Hippocampal formation (tissue), 2 donors: ENCODE results near the gene TTC1.
"Not testable (repeated sequence)": the region's sequence is repeated elsewhere in the genome, so short reads cannot be mapped to it uniquely, and the experiment has no call there.

Experiments used
- DNase-seq, 2 donors: peaks; one replicate each; lab custom pipeline; 2025; lab: John Stamatoyannopoulos, UW

TTC1 gene, protein sequence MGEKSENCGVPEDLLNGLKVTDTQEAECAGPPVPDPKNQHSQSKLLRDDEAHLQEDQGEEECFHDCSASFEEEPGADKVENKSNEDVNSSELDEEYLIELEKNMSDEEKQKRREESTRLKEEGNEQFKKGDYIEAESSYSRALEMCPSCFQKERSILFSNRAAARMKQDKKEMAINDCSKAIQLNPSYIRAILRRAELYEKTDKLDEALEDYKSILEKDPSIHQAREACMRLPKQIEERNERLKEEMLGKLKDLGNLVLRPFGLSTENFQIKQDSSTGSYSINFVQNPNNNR

DNA sequence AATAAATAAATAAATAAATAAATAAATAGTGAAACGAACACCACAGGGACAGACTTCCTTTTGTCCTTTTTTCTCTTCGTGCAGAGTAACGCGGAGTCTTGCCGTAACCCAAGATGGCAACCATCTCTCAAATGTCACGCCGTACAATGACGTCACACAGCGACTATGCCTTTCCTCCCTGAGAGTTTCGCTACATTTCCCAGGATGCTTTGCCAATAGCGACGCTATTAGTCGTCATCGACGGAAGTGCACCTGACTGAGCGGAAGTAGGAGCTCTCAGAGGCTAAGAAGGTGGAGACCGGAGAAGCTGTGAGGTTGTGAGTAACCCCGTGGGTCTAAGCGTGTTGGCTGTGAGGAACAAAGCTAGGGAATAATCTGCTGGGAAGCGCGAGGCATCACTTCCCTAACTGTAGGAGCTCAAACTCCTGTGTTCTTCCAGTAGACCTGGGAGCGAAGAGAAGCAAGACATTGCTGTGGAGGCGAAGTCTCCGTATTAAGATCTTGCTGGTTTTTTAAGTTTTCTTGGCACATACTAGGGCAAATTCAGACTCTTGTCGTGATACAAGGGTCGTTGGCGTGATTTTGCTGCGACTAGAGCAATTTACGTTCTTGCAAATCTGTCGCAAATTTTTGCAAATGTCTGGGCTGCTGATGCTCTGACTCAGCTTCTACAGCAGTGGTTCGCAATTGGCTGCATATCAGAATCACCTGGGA is at the start of gene TTC1:
TTC1 (plus strand) TSS at position 263 of the 714 bp plus-strand sequence. CDS start 1,390 bp downstream, outside the sequence.
- DNase-seq: peak; percentile 95 to 99

DNA sequence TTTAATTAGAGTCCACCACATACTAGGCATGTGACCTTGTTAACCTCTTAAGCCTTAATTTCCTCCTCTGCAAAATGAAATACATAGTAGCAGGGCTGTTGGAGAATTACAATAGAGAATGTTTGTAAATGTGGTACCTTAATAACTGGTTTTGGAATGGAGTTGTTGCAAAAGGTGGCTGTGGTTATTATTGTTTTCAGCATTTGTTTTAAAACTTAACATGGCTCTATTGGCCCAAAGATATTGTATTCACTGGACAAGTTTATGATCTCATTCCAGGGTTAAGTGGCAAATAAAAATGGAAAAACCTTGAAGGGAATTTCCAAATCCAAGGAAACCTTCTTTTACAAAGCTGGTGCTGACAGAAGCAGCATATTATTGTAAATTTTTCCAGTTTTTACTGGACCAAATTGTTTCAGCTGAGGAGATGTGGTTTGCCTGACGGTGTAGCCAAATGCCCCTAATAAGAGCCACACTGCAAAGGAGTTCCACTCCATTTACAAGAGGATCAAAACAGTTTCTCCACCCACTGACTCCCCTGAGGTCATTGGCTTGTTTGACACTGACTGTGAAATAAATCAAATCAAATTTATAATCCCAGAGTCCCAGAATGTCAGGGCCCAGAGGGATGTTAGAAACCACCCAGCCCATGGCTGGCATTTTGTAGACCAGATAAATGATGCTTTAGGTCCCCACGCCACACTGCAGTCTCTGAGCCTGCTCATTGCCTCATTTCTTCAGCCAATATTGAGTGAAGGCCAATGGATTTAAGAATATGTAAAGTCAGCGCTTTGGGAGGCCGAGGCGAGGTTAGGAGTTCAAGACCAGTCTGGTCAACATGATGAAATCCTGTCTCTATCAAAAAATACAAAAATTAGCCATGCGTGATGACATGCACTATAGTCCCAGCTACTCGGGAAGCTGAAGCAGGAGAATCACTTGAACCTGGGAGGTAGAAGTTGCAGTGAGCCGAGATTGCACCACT is 47.5 kb upstream of the TTC1 start:
- no peak for DNase-seq

DNA sequence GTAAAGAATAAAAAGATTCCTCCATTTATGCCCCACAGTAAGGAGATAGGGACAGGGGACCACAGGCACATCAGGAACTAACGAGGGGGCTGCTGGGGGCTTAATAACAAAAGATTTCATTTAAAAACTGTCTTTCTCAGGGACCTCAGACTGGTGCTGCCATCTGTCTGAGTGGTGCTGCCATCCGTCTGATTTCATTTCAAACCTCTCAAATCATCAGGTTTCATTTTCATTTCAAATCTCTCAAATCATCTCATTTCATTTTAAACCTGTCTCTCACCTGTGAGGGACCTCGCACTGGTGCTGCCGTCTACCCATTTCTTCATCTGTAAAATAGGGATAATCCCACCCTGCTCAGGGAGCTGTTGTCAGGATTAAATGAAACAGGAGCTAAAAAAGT is 46.7 kb upstream of the TTC1 start:
- no peak for DNase-seq

DNA sequence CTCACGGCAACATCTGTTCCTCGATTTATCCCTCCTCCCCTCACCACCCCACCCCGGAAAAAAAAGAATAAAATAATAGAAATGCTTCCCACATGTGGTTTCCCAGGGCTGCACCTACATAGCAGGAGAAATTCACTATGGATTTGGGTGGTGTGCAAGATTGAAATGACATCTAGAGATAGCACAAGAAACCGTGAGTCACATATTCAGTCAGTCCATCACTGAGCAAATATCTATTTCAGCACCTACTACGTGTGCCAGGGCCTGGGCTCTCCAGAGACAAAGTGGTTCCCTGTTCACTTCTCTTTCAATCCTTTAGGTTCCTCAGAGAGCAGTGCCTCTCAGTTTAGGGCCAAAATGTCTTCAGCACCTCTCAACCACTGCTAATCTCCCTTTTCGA is 45.0 kb upstream of the TTC1 start:
- DNase-seq: no peak

DNA sequence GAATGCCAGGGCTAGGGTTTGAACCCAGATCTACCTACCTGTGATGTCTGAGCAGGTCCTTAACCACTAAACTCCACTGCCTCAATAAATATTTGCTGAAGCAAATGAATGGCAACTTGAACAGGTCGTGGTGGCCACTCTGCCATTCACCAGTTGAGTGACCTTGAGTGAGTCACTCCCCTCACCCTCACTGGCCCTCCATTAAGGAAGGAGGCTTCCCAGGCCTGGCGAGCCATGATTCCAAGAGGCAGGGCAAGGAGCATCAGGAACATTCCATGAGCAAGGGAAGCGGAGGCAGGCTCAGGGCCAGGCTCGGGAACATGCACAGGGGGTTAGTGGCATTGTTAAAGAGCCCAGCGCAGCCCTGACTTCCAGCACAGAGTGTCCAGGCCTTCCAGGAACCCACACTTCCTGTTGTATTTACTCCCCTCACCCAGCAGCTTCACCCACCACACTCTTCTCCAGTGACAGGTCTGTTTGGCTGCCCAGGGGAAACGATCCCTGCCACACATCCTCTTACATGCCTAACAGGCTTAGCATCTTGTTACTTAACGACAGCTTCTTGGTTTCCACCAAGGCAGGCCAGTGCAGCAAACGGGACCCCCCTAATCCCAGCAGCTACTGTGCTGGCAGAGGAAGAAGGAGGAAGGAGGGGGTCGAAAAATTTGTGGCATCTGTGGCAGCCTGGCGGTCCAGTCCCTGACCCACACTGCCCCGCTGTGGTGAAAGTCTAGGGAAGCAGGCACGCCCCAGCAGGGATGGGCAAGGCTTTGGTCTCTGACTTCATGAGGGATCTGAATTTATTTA is 43.7 kb upstream of the TTC1 start:
- peak in 1 of 2 donors; percentile 1 for DNase-seq

DNA sequence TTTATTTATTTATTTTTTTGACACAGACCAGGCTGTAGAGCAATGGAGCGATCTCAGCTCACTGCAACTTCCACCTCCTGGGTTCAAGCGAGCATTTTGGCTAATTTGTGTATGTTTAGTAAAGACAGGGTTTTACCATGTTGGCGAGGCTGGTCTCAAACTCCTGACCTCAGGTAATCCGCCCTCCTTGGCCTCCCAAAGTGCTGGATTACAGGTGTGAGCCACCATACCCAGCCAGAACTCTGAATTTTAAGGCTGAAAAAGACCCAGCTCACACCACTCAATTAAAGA is 43.2 kb upstream of the TTC1 start:
- DNase-seq: not testable (repeated sequence)

DNA sequence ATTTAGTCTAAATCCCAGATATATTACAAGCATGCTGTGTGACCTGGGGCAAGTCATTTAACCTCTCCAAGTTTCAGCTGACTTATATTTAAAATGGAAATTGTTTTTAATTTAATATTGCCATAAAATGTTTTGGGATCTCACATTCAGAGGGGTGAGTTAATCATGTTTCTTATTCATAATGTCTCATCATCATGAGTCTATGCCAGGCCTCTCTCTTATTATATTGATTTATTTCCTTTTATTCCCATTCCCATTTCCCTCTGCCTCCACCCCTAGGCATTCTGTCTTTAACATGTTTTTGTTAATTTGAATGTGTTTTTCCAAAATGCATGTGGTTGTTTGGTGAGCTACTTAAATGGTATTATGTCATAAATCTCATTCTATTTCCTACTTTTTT is 39.0 kb upstream of the TTC1 start:
- no peak for DNase-seq

DNA sequence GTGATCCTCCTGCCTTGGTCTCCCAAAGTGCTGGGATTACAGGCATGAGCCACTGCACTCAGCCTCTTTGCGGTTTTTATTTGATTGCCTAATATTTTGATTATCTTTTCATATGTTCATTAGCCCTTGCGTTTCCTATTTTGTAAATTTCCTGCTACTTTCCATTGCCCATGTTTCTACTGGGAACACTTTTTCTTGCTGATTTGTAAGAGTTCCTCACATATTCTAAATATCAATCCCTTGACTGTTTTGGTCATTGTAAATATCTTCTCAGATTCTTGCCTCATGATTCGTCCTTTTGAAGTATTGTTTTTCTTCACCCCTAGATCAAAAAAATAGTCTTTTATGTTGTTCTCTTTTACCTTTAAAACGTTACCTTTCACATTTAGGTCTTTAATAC is 37.9 kb upstream of the TTC1 start:
- no peak for DNase-seq

DNA sequence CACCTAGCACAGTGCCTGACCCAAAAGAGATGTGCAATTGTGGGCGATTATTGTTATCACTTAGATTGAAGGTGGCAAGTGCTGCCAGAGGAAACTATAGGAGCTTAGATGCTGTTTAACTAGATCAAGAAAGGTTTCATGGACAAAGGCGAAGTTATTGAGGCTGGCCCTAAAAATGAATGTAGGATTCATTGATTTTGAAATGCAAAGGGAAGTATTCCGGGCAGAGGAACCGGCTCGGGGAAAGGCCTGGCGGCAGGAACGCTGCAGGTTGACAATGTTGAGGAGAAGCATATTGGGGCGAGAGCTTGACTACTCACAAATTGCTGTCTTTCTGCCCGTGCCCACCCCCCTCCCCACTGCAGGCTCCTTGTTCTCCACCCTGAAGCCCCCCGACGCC is 37.4 kb upstream of the TTC1 start:
- no peak for DNase-seq

DNA sequence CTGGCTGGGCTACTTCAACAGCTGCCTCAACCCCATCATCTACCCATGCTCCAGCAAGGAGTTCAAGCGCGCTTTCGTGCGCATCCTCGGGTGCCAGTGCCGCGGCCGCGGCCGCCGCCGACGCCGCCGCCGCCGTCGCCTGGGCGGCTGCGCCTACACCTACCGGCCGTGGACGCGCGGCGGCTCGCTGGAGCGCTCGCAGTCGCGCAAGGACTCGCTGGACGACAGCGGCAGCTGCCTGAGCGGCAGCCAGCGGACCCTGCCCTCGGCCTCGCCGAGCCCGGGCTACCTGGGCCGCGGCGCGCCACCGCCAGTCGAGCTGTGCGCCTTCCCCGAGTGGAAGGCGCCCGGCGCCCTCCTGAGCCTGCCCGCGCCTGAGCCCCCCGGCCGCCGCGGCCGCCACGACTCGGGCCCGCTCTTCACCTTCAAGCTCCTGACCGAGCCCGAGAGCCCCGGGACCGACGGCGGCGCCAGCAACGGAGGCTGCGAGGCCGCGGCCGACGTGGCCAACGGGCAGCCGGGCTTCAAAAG is 36.9 kb upstream of the TTC1 start:
- no peak for DNase-seq

DNA sequence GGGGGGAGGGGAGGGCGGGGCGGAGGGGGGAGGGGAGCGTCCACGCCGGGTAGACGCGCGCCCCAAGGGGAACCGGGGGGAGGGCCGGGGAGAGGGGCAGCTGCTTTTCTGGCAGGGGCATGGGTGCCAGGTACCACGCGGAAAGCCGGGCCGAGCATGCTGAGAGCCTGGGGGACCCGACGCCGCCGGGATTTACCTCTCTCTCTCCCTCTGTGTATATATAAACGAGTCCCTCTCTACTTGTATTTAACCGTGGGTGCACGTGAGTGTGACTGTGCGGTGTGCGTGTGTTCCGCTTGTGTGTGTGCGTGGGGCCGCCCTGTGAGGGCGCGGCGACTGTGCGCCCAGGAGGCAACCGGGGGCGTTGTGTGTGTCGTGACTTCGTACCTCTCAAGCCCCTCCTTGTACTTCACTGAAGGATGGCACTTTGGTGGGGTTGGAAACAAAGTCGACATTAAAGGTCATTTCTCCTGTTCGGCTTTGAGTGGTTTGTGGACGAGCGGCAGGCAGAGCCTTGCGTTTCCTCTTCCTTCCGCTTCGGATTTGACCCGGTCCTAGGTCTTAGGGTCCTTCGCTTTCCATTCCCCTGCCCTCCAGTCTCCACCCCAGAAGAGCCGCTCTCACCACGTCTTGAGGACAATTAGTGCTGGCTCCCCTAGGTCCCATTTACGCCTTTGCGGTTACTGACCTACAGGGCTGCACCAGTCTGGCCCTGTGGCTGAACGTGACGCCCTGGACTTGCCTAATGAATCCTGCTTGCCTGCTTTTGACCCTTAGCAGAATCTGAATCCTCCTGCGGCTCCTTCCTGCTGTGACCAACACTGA is 36.2 kb upstream of the TTC1 start:
- no peak for DNase-seq

DNA sequence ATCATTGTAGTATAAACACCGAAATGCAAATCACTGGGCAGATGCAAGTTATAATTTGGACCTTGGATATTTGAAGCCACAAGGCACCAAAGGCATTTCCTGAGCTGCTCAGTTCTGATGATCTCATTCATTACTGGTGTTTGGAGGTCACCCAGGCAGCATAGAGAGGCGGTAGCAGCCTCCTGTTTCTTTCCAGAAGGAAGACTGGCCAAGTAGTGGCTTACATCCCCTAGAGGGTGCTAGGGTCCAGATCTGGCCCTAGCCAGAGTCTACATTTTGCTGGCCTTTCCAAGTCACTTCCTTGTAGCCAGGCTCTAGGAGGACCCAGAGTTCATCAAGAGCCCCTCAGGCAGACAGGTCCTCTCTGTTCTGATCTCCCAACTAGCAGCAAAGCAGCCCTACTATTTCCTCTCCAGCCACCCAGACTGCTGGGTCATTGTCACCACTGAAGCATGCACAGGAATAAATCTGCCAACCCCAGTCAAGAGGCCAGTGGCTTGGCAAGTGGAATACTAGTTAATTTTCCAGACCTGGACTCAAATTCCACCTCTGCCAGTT is 33.4 kb upstream of the TTC1 start:
- no peak for DNase-seq

DNA sequence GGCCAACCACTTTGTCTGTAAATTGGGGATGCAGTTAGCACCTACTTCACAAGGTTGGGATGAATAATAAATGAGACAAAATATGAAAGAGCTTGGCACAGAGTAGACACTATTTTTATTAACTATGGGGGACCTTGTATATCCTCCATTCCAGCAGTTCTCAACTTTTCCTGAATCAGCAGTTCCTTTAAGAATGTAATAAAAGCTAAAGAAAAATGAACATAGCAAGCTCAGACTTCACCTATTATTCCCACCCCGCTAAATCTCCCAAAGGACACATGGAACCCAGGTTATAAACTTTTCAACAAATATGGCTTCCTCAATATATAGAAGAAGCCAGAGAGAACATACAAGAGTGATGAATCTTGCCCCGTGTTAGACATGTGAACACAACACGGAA is 32.0 kb upstream of the TTC1 start:
- no peak for DNase-seq

DNA sequence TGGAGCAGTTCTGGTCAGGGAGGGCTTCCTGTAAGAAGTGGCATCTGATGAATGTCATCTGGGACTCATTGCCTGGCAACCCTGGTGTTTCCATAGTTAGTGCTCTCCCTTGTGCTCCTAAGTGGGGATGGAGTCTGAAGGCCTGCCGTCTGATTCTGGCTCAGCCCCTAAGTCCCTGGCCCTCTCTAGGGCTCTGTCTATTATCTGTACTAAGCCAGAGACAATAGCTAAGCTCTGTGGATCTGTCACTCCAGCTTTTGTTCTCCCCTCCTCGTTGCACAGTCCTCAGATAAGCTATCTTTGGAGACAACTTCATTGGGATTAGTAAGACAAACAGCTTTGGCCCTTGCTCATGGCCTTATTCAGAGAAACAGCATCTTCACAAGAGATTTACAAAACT is 30.6 kb upstream of the TTC1 start:
- DNase-seq: no peak

DNA sequence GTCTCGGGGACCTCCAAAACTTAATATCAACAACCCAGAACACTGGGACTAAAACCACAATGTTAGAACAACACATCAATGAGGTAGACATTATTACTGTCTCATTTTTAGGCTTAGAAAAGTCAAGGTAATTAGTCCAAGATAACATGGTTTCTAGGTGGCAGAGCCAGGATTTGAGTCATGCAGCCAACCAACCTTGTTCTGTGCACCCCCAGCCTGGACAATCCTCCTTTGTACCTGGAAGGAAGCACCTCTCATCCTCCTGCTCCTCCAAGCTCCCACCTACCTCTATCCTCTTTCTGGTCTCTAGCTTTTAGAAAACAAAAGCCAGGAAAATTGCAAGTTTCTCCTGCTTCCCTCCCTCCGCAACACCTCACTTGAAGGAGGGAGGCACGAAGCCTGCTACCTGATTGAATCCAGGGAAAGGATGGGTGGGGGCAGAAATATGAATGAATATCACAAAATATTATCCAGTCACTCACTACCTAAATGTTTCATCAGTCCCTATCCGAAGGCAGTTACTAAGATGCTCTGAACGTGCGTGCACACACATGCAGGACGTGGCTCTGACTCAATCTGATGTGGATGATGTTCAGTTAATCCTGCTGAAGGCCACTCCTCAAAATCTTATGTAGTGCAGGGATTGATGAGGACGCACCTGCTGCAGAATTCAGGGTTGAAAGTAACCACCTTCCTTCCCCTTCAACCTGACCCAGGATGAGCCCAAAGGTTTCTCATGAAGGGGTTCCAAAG is 26.3 kb upstream of the TTC1 start:
- no peak for DNase-seq

DNA sequence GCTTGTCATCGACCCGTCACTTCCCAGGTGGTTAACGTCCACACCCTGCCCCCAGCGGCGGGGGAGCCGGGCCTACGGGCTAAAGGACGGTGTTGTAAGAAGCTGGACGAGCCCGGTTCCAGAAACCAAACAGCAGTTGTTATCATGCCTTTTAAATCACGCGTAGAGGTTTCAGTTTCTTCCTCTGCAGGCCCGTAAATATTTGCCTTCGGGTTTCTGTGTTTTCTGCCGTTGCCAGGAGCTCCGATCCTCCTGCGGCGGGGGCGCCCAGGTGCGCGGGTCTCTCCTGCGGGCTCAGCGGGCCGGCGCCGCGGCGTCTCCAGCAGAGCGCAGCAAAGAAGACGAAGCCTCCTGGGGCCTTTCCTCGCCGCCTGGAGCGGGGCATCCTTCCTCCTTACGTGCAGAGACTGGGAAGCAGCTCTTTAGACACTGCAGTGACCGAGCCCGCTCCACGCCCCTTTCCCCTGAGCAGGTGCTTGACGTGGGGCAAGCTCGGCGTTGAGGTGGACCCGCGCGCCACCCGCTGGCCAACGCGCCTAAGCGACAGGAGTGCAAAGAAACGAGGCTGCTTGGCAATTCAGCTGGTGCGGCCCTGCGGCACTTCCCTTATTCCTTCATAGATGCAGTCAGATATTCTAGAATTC is 21.8 kb upstream of the TTC1 start:
- peak; percentile 48 to 61 for DNase-seq

DNA sequence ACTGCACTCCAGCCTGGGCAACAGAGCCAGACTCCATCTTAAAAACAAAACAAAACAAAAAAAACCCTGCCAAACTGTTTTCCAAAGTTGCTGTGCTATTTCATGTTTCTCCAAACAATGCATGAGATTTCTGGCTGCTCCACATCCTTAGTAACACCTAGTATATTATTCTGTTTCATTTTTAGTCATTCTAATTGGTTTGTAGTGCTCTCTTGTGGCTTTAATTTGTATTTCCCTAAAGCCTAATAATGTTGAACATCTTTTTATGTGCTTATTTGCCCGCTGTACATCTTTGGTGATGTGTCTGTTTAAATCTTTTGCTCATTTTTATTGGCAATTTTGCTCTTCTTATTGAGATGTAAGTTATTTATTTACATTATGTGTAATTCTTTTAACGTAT is 18.4 kb upstream of the TTC1 start:
- DNase-seq: no peak

DNA sequence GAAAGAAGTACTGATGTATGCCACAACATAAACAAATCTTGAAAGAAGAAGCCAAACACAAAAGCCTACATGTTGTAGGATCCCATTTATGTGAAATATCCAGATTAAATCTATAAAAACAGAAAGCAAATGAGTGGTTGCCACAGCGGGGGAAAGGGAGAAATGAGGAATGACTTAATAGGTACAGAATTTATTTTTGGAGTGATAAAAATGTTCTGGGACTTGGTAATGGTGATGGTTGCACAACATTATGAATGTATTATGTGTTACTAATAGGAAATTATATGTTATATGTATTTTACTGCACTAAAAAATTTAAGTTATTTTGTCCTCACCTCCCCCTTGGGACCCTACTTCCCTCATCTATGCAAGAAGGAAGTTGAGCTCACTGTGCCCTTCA is 16.4 kb upstream of the TTC1 start:
- DNase-seq: no peak

DNA sequence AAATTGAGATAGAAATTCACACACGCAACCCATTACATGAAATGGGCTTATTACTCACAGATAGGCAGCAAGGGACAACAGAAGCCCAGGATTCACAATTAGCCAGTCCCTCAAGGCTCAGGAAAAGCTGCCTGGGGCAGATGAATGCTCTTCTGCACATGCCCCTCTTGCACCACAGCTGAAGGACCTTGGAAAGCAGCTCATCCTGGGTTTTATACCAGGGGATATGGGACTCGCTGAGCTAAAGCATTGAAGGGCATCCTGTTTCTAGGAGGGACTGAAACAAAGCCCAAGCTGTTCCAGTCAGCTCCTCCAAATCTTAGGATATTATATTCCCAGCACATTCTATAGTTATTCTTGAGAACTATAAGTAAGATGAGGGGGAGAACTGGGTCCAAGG is 15.7 kb upstream of the TTC1 start:
- DNase-seq: no peak
